ENCODE results near the gene FUT3. TPM values are rescaled to one million over a fixed set of nuclear protein-coding genes. Genes with fewer than 3 reads are reported as not detected.
A peak's percentile ranks its signal among the peaks of the same experiment; 100 is the strongest.

Gene FUT3
- total and polyA plus RNA-seq, 9 of the 15 experiments (the other 6 are each of a cell fraction or from before 2014, with no cell fraction given), result 0.09 TPM; not detected in 8

DNA sequence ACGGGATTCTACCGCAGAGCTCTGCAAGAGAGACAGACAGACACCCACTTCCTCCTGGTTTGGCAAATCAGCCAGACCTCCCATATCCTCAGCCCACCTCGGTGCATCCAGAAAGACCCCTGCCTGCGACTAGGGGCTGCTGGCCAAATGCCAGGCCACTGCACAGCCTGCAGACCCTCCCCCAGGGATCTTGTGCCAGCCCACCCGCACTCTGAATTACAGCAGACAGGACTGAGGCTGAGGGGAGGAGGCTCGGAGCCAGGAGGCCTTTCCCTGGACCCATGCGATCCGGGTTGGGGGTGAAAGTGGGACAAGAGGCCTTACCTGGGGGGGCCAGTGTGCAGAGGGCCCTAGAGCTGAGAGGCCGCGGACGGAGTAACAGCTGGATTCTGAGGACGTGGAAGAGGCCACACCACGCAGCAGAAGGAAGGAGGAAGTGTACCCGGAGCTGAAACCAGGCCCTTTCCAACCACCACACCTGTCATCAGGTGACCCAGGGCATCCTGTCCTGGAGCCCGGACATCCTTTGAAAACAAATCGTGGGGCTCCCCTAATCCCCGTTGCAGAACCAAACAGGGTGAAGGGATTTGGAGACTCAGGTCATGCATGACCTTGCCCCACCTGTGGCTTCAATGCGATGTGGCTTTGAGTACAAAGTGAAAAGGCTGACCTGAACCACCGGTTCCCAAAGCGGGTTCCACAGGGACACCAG, 12.7 kb downstream of the FUT3 start:
- in situ Hi-C loops (cut with MboI) (no loop called here), intact Hi-C loops (cut with micrococcal nuclease) (no loop called here)
- Histone ChIP-seq H3K9me3 (replicated peaks; ENCODE audit: control insufficient read depth, insufficient read depth, low read depth, low read length) (no peaks in the 10 kb centered on the region), H3K27me3 (ENCODE audit: control insufficient read depth in 2 of 2, insufficient read depth in 2 of 2, low read length in 2 of 2) (peaks cover 20 to 31% of the 10 kb centered on the region in 2 experiments), H3K27ac (ENCODE audit: extremely low read depth, low read depth, low read length) (no peak overlapping the region), H4K20me1 (replicated peaks; ENCODE audit: control insufficient read depth, insufficient read depth, low read length) (no peaks in the 10 kb centered on the region), H2AFZ (ENCODE audit: low read depth, low read length) (no peak overlapping the region), H3K9ac (ENCODE audit: insufficient read depth in 1 of 2, low read depth in 2 of 2, low read length in 2 of 2) (peak overlapping the region in 1 of 2 experiments; percentile 48; a peak in 1 of 4 replicates), H3K4me2 (ENCODE audit: insufficient read depth, low read length) (no peak overlapping the region), H3K36me3 (ENCODE audit: control insufficient read depth, insufficient read depth, low read length) (no peaks in the 10 kb centered on the region), H3K4me1 (replicated peaks in 1 of 2; ENCODE audit: control insufficient read depth in 2 of 2, insufficient read depth in 2 of 2, low read length in 2 of 2) (peaks cover 0 to 12% of the 10 kb centered on the region in 2 experiments; a peak in 2 of 5 replicates), H3K4me3 (no peak overlapping the region), H3K9me1 (ENCODE audit: control insufficient read depth, insufficient read depth, low read length) (no peaks in the 10 kb centered on the region), H3K79me2 (ENCODE audit: control insufficient read depth, insufficient read depth, low read length) (no peaks in the 10 kb centered on the region)
- no peak for ATAC-seq
- 43% methylated on average over 15 of the region's 20 CpGs for WGBS (ENCODE audit: insufficient coverage, low coverage, missing lambda C conversion rate)
- ChIA-PET POLR2A (interaction anchor here (1.3 kb wide), 1 partner anchor 10 kb away, joined by 5 read pairs; no protein-coding TSS in a partner anchor), CTCF (ENCODE audit: low intra/inter-chr PET ratio) (no interaction called here)
- TF ChIP-seq NFIC (IDR thresholded peaks at IDR 0.05) (peak; percentile 25), TEAD1 (CRISPR knock-in tag; IDR thresholded peaks at IDR 0.05) (0 out of 4 replicates have a peak, but pooled peaks of 1 of the 2 experiments have one; percentile 4)
- TF ChIP-seq, protein P1, sequence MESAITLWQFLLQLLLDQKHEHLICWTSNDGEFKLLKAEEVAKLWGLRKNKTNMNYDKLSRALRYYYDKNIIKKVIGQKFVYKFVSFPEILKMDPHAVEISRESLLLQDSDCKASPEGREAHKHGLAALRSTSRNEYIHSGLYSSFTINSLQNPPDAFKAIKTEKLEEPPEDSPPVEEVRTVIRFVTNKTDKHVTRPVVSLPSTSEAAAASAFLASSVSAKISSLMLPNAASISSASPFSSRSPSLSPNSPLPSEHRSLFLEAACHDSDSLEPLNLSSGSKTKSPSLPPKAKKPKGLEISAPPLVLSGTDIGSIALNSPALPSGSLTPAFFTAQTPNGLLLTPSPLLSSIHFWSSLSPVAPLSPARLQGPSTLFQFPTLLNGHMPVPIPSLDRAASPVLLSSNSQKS (CRISPR knock-in tag; IDR thresholded peaks at IDR 0.05), result no peak
- DNase-seq (ENCODE audit: extremely low read depth in 1 of 4, low spot score in 3 of 4), result peak in 1 of 4 experiments; percentile 9
- no TSS peak for BruUV-seq (replicated peaks)
- no peak for FAIRE-seq

Measured in K562 (cell line).